MG63 (cell line): Measurements from ENCODE around the gene EOLA2. TPM values are rescaled to one million over a fixed set of nuclear protein-coding genes. Genes with fewer than 3 reads are reported as not detected.
"Not testable (repeated sequence)": the region's sequence is repeated elsewhere in the genome, so short reads cannot be mapped to it uniquely, and the experiment has no call there.

Experiments used
- DNase-seq: peaks from one replicate; pipeline ENCODE4 v3.0.0-alpha.2; 2020
- H3K27me3 ChIP-seq: fragments of 250-450 bp; sonication (Bioruptor Pico); 2 replicates; pipeline ENCODE4 v1.5.1; 2020; ENCODE audit warnings: mild to moderate bottlenecking, moderate library complexity
- H3K36me3 ChIP-seq: fragments of 250-450 bp; sonication (Bioruptor Pico); 2 replicates; pipeline ENCODE4 v1.5.1; 2020; ENCODE audit warnings: mild to moderate bottlenecking, moderate library complexity
- H3K4me3 ChIP-seq: fragments of 250-450 bp; sonication (Bioruptor Pico); 2 replicates; pipeline ENCODE4 v1.5.1; 2020; ENCODE audit warnings: mild to moderate bottlenecking, moderate library complexity
- H3K9me3 ChIP-seq: fragments of 250-450 bp; sonication (Bioruptor Pico); 2 replicates; pipeline ENCODE4 v1.5.1; 2020; ENCODE audit warnings: mild to moderate bottlenecking, moderate library complexity
- total RNA-seq: library from RNA; depleted of rRNA; stranded (reverse); fragments of >200 nt; shearing (Covaris generic); gene quantifications from 2 replicates; pipeline ENCODE4 v1.2.3, GENCODE V29; 2014; ENCODE audit warnings: low replicate concordance; rRNA removed

Gene EOLA2
- total RNA-seq = 50.6 and 51.1 TPM in 2 replicates

DNA sequence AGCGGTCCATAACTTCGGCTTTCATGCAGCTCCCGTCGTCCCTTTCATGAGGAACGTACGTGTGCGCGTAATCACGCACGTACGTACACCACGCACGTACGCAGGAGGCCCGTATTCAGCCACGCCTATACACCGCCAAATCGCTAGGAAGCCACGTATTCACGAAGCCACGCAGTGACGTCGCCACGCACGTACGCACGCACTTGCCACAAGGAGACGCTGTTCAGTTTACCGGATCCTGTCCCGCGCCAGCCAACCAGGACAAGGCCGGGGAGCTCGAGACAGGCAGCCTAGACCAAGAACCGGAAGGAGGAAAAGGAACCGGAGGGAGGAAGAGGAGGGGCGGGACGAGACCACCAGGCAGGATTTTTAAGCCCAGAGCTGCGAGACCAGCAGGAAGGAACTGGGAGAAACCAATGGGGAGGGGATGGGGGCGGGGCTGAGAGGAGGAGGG, at the start of gene EOLA2:
Gene EOLA2, minus strand, starts transcription at position 65 of the 454 bp plus-strand sequence. CDS start 4,617 bp downstream, outside the sequence.
- H3K9me3 ChIP-seq = no peaks in the 10 kb centered on the region
- peak within 1 kb of the TSS; percentile 90 for H3K4me3 ChIP-seq
- DNase-seq = peak; percentile 93
- no peaks in the 10 kb centered on the region for H3K36me3 ChIP-seq
- no peaks in the 10 kb centered on the region for H3K27me3 ChIP-seq

DNA sequence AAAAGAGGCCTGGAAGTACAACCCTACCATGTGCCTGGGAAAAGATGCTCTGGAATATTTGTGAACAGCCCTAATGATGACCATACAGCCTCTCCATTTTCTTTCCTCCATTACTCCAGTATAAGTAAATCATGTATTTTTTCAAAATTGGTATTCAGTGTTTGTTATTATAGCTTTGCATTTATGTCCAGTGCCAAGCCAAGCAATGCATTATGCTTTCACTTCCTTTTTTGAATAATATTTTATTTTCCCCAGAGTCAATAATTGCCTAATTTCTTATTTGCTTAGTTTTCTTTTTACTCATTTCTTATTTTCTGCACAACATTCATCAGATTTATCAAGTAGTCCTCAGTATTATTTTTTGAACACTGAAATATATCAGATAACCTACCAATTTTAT, 49.3 kb upstream of the EOLA2 start:
- no peak for DNase-seq
- Histone ChIP-seq H3K27me3 (no peaks in the 10 kb centered on the region), H3K36me3 (no peaks in the 10 kb centered on the region), H3K9me3 (no peaks in the 10 kb centered on the region), H3K4me3 (no peak overlapping the region)

DNA sequence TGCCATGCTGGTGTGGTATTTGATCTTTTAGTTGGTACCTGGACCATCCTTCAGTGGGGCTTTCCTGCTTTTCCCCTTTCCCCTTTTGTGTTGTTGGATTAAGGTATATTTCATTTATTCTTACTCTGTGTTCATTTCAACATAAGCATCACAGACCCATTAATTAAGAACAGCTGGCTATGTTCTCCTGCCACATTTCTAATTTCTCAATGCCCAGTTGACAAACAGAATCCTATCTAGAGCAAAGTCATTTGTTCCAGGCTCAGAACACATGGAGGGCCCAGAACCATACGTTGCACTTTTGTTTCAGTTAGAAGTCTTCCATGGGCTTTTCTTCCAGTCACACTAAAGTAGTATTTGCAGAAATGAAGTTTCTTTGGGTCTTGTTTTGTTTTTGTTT, 46.1 kb upstream of the EOLA2 start:
- Histone ChIP-seq H3K27me3 (no peaks in the 10 kb centered on the region), H3K9me3 (no peaks in the 10 kb centered on the region), H3K36me3 (no peaks in the 10 kb centered on the region), H3K4me3 (no peak overlapping the region)
- no peak for DNase-seq

DNA sequence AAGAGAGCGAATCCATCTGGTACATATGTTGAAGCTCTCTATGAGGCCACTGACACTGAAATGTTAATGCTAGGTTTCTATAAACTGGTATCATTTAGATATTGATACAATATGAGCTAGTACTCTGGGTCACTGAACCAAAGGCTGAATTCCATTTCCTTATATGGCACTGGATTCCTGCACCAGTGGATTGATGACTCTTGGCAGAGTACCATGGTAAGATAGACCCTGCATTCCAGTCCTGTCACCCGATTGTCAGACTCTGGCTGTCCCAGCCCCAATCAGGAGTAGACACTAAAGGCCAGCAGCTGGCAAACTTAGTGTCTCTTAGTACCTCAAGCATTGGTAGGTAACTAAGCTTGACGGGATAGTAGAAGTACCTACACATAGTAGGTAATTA, 44.0 kb upstream of the EOLA2 start:
- Histone ChIP-seq H3K4me3 (no peak overlapping the region), H3K27me3 (no peaks in the 10 kb centered on the region), H3K9me3 (no peaks in the 10 kb centered on the region), H3K36me3 (no peaks in the 10 kb centered on the region)
- DNase-seq = no peak

DNA sequence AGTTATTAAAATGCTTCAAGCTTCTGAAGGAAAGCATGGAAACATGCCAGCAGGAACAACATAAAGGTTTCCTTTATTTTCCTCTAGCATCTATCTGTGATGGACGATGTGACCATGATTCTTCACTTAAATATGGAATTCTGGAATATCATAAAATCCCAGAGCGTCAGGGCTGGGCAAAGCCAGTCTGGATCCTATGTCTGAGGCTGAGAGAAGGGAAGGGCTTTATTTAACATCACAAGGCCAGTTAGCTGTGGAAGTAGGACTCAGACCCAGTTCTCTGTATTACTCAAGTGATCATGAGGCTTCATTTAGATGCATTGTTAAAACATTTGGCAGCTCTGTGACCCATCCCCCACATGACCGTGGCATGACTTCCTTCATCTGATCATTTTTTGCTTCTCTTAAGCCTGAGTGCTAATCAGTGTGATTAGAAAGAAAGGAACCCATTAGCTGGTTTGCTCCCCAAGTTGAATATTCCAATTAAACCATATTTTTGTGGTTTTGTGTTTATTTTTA, 40.9 kb upstream of the EOLA2 start:
- DNase-seq = no peak
- no peaks in the 10 kb centered on the region for H3K27me3 ChIP-seq
- no peak overlapping the region for H3K4me3 ChIP-seq
- H3K36me3 ChIP-seq = no peaks in the 10 kb centered on the region
- no peaks in the 10 kb centered on the region for H3K9me3 ChIP-seq

DNA sequence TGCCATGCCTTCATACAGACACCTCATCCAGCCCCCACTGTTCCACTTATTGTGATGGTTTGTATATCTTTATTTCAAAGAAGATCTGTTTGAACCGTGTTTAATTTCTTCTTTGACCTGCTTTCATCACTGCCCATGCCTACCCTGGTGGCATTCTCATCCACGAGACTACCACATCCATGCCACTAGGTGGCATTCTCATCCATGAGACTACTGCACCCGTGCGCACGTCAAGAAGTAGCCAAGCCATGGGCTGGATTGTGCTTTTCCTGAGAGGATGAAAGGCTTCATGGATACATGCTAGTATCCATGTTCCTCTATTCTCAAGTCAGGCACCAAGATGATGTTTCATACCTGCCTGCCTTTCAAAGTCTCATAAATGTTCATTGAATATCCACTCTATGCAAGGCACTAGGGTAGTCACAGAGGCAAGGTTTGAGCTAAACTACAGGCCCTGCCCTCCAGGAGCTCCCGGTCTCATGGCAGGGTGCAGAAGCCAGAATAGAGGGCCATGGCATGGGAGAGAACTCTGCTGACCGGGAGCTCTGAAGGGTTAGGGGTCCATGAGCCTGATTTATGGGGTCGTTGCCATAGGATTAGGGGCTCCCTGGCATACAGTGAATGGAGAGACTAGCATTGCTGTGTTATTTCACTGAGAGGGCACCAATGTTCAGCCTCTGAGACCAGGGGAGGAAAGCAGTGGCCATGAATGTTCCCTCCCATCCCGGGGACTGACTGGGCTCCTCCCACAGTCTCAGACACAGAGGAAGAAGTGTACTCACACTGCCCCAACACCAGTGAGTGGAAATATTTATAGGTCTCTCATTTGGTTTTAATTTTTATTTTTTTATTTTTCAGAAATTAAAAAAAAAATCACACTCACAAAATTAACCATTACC, 24.8 kb upstream of the EOLA2 start:
- Histone ChIP-seq H3K9me3 (no peaks in the 10 kb centered on the region), H3K36me3 (no peaks in the 10 kb centered on the region; the same call in 1 of the 2 replicates), H3K4me3 (no peak overlapping the region), H3K27me3 (no peaks in the 10 kb centered on the region)
- peak; percentile 36 for DNase-seq

DNA sequence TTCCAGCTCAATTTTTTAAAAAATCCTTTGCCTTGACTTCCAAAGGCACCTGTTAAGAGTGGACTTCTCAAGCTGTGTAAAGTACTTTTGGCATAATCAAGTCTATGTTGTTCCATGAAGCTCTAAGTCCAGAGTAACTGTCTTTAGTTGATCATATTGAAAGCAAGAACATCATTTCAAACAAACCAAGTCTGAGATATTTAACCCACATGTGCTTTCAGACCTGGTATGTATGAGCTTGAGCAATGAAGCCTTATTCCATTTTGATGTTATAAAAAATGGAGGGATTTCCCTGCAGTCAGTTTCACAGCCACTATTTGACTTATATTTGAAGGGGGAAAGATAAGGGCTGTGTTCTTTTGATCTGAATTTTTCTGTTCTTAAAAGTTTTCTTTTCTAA, 23.7 kb upstream of the EOLA2 start:
- H3K36me3 ChIP-seq = no peaks in the 10 kb centered on the region; the same call in 1 of the 2 replicates
- no peaks in the 10 kb centered on the region for H3K27me3 ChIP-seq
- H3K9me3 ChIP-seq = no peaks in the 10 kb centered on the region
- H3K4me3 ChIP-seq = no peak overlapping the region
- DNase-seq = no peak

DNA sequence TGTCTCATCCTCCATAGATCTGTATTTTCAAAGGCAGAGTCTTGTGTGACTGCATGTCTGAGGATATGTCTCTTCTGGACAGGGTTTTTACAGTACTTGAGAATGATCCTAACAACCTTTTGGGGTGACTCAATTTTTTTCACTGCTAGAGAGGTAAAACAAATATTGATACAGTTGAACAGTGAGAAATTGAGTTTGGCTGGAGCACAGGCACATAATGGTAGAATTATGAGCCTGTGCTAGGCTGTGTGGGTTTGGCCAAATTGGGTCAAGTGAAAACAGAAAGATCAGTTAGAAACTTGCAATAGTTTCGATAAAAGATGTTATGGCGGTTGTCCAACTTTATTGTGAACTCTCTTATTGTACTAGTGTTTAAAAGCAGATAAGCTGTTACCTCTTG, 23.3 kb upstream of the EOLA2 start:
- Histone ChIP-seq H3K27me3 (no peaks in the 10 kb centered on the region), H3K36me3 (no peaks in the 10 kb centered on the region; the same call in 1 of the 2 replicates), H3K4me3 (no peak overlapping the region), H3K9me3 (no peaks in the 10 kb centered on the region)
- no peak for DNase-seq

DNA sequence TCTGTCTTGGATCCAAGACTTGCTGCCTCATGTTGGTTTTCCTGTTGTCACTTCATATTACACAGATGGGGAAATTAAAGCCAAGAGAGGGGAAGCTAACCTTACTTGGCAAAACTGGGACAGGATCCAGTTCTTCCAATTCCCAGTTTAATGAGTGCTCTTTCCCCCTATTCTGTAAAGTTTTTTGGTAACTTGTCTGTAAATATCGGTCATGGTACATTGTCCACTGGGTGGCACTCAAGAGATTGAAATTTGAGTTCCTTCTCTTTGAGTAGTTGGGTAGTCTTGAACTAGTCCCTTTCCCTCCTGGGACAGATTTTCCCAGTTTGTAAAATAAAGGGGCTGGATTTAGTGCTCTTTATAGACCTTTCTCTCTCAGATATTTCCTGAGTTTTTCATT, 12.4 kb upstream of the EOLA2 start:
- H3K9me3 ChIP-seq = no peaks in the 10 kb centered on the region
- no peaks in the 10 kb centered on the region for H3K27me3 ChIP-seq
- no peak overlapping the region for H3K4me3 ChIP-seq
- H3K36me3 ChIP-seq = no peaks in the 10 kb centered on the region
- no peak for DNase-seq

DNA sequence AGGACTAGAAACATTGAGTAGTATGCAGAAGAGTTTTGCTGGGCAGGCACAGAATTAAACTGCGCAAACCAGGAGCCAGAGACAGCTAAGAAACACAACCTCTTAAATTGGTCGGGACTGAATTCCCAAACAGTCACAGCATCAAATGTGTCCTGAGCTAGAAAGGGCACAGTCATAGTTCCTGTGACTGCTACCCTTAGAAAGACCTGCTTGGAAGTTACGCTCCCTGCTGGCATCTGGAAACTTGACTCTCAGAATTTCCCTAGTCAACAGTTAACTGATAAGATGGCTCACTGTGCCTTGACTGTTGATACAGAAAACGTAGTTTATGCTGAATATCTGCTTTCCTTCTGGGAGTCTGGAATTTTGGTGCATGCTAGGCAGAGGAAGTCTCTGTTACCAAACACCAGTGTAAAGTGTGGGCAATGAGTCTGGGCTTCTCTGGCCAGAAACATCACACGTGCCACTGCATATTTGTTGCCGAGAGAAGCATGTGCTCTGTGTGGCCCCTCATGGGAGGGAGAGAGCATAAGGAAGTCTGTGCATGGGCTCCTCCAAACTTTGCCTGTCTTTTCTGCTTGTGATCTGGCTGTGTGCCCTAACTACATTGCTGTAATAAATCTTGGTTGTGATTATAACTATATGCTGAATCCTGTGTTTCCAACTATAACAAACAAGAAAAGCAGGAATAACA, 11.6 kb upstream of the EOLA2 start:
- no peak for DNase-seq
- Histone ChIP-seq H3K9me3 (no peaks in the 10 kb centered on the region), H3K36me3 (no peaks in the 10 kb centered on the region), H3K27me3 (no peaks in the 10 kb centered on the region), H3K4me3 (no peak overlapping the region)

DNA sequence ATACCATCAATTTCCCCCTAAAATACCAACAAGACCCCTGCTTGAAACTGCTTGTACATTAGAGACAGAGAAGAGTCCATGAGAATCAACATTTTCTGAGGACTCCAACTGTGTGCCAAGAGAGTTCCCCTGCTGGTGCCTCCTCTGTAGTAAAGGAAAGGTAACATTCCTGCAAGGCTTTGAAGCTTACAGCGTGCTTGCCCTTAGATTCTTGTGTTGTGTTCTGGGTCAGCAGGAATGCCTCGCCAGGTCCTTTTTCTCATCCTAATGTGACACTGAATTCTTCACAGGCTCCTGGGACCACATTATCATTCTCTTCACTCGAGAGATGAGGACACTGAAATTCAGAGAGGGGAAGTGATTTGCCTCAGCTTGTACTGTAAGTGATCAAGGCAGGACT, 9.7 kb upstream of the EOLA2 start:
- no peak for DNase-seq
- H3K4me3 ChIP-seq = no peak overlapping the region
- no peaks in the 10 kb centered on the region for H3K27me3 ChIP-seq
- no peaks in the 10 kb centered on the region for H3K9me3 ChIP-seq
- no peaks in the 10 kb centered on the region for H3K36me3 ChIP-seq

DNA sequence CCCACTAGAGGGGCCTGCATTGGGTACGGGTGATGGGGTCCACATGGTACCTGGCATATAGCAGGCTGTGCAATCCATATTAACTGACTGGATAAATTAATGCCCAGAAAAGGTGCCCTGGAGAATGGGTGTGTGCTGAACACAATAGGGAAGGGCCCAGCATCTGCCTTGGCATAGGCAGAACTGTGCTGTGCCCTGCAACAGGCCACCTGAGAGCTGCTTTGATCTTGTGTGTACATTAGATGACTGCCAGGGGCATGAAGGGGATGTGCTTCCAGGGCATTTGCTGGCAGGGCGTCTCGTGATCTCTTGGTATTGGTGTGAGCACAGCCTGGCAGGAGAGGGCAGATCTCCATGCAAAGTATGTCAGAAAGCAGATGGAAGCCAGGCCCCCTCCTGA, 8.6 kb upstream of the EOLA2 start:
- not testable (repeated sequence) for H3K4me3 ChIP-seq, H3K27me3 ChIP-seq, DNase-seq, H3K9me3 ChIP-seq, H3K36me3 ChIP-seq

DNA sequence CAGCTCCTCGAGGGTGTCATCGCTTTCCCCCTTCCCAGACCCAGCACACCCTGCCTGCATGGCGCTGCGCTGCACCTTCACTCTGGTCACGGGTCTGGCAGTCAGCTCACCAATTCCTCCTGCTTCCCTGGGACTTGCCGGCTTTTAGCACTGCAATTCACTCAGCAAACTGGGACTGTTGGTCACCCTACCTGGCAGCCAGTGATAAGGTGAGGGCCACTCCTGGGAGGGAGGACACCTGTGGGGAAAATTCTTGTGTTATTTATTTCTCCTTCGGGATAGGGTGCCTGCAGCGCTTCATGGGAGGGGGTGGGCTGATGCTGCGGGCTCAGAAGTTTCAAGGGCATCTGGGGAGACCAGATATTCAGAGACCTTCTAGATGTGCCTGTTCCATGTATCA, 7.5 kb upstream of the EOLA2 start:
- H3K36me3 ChIP-seq, H3K4me3 ChIP-seq, H3K9me3 ChIP-seq, DNase-seq, H3K27me3 ChIP-seq: not testable (repeated sequence)

DNA sequence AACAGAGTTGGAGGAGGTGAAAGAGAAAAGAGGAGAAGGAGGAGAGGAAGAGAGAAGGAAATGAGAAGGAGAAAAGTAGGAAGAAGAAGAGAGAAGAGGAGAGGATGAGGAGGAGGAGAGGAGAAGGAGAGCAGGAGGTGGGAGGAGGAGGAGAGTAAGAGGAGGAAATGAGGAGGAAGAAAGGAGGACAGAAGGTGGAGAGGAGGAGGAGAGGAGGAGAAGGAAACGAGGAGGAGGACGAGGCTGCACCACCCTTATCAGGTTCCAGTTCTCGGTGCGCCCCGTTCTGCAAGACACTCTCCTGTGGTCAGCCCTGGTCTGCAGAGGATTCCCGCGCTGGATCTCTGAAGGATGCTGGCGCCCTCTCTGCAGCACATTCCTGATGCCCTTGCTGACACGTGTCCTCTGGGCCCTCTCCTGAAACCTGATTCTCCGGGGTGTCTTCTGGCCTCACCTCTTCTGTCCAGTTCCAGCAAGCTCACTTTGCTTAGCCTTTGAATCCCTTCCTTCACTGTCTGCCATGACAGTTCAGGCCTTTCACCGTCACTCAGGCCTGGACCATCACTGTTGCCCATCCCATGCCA, 6.9 kb upstream of the EOLA2 start:
- H3K27me3 ChIP-seq, H3K36me3 ChIP-seq: not testable (repeated sequence)

DNA sequence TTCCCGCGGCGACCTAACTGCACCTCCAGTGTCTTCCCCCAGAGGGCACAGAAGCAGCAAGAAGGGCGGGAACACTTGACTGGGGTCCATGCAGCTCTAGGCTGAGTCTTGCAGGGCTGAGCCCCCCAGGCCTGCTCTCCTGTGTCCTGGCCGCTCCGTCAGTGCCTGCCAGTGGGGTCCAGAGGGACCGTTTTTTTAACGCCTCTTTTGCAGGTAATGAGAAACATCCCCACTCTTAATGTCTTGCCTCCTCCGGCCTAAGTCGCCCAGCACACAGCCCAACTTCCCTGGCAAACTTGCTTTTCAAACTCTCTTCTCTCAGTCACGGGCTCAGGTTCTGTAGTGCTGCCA, 2.4 kb upstream of the EOLA2 start:
- H3K27me3 ChIP-seq, H3K4me3 ChIP-seq, DNase-seq, H3K9me3 ChIP-seq, H3K36me3 ChIP-seq: not testable (repeated sequence)

More for the DNA sequence above, 6.9 kb upstream of the EOLA2 start:
- DNase-seq, H3K9me3 ChIP-seq, H3K4me3 ChIP-seq: not testable (repeated sequence)

DNA sequence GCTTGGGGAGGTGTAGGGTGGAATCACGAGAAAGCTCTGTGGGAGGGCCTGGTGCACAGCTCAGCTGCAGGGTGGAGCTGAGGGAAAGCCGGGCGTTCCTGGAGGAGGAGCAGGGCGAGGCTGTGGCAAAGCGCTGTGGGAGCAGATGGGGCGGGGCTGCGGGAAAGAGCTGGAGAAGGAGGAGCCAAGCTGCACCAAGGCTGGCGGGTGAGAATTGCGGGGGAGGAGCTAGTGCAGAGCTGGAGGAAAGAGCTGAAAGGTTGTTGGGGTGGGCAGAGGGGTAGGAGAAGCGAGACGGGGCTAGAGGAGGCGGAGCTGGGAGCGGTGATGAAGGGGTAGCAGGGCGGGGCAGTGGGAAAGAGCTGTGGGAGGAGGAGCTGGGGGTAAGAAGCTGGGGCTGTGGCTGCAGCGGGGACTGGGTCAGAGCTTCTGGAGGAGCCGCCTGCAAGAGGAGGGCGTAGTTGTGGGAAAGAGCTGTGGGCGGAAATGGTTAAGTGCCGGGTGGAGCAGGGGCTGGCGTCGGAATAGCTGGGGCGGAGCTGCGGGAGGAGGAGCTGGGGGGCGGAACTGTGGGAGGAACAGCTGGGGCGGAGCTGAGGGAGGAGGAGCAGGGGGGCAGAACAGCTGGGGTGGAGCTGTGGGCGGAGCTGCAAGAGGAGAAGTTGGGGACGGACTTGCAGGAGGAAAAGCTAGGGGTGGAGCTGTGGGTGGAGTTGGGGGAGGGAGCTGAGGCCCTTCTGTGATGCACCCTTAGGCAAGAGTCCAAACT, 1.8 kb upstream of the EOLA2 start:
- Histone ChIP-seq H3K27me3 (no peaks in the 10 kb centered on the region), H3K36me3 (no peaks in the 10 kb centered on the region), H3K9me3 (no peaks in the 10 kb centered on the region), H3K4me3 (peak overlapping the region; percentile 66)
- peak; percentile 94 for DNase-seq

DNA sequence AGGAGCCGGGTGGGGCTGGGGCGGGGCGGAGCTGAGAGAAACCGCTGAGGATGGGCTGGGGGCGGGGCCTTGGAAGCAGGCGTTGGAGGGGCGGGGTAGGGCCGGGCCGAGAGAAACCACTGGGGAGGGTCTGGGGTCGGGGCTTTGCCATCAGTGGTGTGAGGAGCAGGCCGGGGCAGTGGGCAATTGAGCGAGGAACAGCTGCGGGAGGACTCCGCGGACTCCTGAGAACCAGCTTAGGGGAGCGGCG, 1.3 kb upstream of the EOLA2 start:
- Histone ChIP-seq H3K36me3 (no peaks in the 10 kb centered on the region), H3K27me3 (no peaks in the 10 kb centered on the region), H3K4me3 (peak overlapping the region; percentile 66), H3K9me3 (no peaks in the 10 kb centered on the region)
- DNase-seq = no peak
